Heart right ventricle (tissue), 16 donors: ENCODE data around the gene CLPTM1L. TPM values are rescaled to one million over a fixed set of nuclear protein-coding genes. Genes with fewer than 3 reads are reported as not detected.

Experiments used
- ATAC-seq, 8 donors: fragments of 200-7000 bp; cut with Tn5 transposase; one replicate each; pipeline ENCODE4 v1.9.1; 2020; ENCODE audit warnings: mild to moderate bottlenecking in 8 of 8, moderate library complexity in 8 of 8, moderate number of reproducible peaks in 1 of 8
- DNase-seq, 2 donors: peaks; one replicate each; pipeline ENCODE4 v3.0.0-alpha.2; 2020
- H3K27ac ChIP-seq, 10 donors: fragments of 200-600 bp; sonication (generic) in 2 of 10; one replicate each; pipeline versions ENCODE4 v1.5.0 to v1.8.0; 2020 to 2022; ENCODE audit warnings: mild to moderate bottlenecking in 3 of 10
- H3K27me3 ChIP-seq, 7 donors: fragments of 200-600 bp; one replicate each; pipeline ENCODE4 v1.8.0; 2021 to 2022; ENCODE audit warnings: mild to moderate bottlenecking in 2 of 7
- H3K36me3 ChIP-seq, 9 donors: fragments of 200-600 bp; sonication (generic) in 1 of 9; one replicate each; pipeline versions ENCODE4 v1.5.0 to v1.8.0; 2020 to 2022; ENCODE audit warnings: mild to moderate bottlenecking in 2 of 9
- H3K4me1 ChIP-seq, 9 donors: fragments of 200-600 bp; sonication (generic) in 1 of 9; one replicate each; pipeline versions ENCODE4 v1.5.0 to v1.8.0; 2020 to 2022; ENCODE audit warnings: mild to moderate bottlenecking in 4 of 9
- H3K4me3 ChIP-seq, 10 donors: fragments of 200-600 bp; sonication (generic) in 2 of 10; one replicate each; pipeline versions ENCODE4 v1.5.0 to v1.8.0; 2020 to 2022; ENCODE audit warnings: mild to moderate bottlenecking in 7 of 10, moderate library complexity in 2 of 10
- H3K9me3 ChIP-seq, 11 donors: fragments of 200-600 bp in 10 of 11; sonication (generic) in 2 of 11; one replicate each; pipeline versions ENCODE4 v1.5.0 to v1.8.0; 2013 to 2022; ENCODE audit warnings: mild to moderate bottlenecking in 2 of 11, control low read depth in 1 of 11, moderate library complexity in 1 of 11
- CTCF ChIP-seq, 9 donors: fragments of 200-600 bp; sonication (generic) in 2 of 9; IDR thresholded peaks; one replicate each; pipeline versions ENCODE4 v1.5.0 to v1.8.0; 2021 to 2022; ENCODE audit warnings: antibody characterized with exemption in 9 of 9, mild to moderate bottlenecking in 5 of 9, moderate library complexity in 1 of 9
- WGBS, 2 donors: extraction: QIAGEN DNeasy Blood & Tissue Kit; methylation state at CpG; one replicate each; pipeline ENCODE4 v1.1.7; 2013; ENCODE audit warnings: inconsistent platforms in 1 of 2; 5-methylcytosine and 5-hydroxymethylcytosine counted together
- intact Hi-C, 10 donors: fragments of 100-400 bp; cut with DNase I; formaldehyde crosslinking; loops; one replicate each; pipeline versions ENCODE4 v1.11.1 to v1.14.2; 2022
- polyA plus RNA-seq, 2 donors: library from polyadenylated mRNA; stranded (reverse); fragments of 200-250 nt; gene quantifications; one replicate each; pipeline ENCODE4 v1.2.3, GENCODE V29; 2013
- total RNA-seq, 10 donors: library from RNA; stranded (reverse); fragmentation: NEBNext Ultra II Directional in 3 of 10; extraction: Animal tissue kit (Norgen Biotek cat#: 25700) in 3 of 10; gene quantifications; one replicate each; pipeline versions ENCODE4 v1.2.1 to v1.2.4, GENCODE V29; 2021 to 2023
- donor health status: Arrhythmogenic right ventricular cardiomyopathy.
- donor health status: ischemic (EF 13 %, LVEDD 7.1; RV severe dilation, severe dysfunction).
- donor health status: healthy with polysubstance abuse.
- donor health status: DM: no; HTN: yes; CAD: no.
- donor health status: DM: no; HTN: no; CAD: no.
- donor health status: ischemic (EF 25% LVEDD 6.9; RV normal size, moderate dysfunction).
- donor health status: ischemic (EF 25% LVEDD 5.7; RV mildly dilated, moderate dysfunction).
- donor health status: healthy.
- donor health status: DM: yes; HTN: yes; CAD: no.
- donor health status: Ischemic cardiomyopathy.
- donor health status: ischemic (EF 35%, LVEDD 5.7; RV mildly dilated, moderate dysfunction).
- donor health status: nonischemic (EF 11% LVEDD 7.7; RV severe dilation, severe dysfunction).
- donor health status: DM: yes; HTN: yes; CAD: no.
- donor health status: PGD.
- donor health status: ischemic (EF 29% LVEDD 5.4; RV normal size, mild dysfunction).
- donor health status: nonischemic (EF 23%, LVEDD 6.1; RV moderate dilation, normal function).

The CLPTM1L gene
- total and polyA plus RNA-seq, 12 donors: 21.5 to 78.0 (median 32.5) TPM

DNA sequence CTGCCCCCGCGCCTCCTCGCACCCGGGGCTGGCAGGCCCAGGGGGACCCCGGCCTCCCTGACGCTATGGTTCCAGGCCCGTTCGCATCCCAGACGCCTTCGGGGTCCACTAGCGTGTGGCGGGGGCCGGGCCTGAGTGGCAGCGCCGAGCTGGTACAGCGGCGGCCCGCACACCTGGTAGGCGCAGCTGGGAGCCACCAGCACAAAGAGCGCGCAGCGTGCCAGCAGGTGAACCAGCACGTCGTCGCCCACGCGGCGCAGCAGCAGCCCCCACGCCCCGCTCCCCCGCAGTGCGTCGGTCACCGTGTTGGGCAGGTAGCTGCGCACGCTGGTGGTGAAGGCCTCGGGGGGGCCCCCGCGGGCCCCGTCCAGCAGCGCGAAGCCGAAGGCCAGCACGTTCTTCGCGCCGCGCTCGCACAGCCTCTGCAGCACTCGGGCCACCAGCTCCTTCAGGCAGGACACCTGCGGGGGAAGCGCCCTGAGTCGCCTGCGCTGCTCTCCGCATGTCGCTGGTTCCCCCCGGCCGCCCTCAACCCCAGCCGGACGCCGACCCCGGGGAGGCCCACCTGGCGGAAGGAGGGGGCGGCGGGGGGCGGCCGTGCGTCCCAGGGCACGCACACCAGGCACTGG is 50.6 kb downstream of the CLPTM1L start:
- peak in 1 of 8 donors; percentile 31 for ATAC-seq
- intact Hi-C loops: no loop called here
- TF ChIP-seq CTCF (IDR thresholded peaks at IDR 0.05): no peak
- peaks cover 0 to 6% (median 0%) of the 10 kb centered on the region in 9 donors for H3K4me1 ChIP-seq
- no peak for DNase-seq
- no peak overlapping the region for H3K4me3 ChIP-seq
- H3K27ac ChIP-seq: no peak overlapping the region
- H3K9me3 ChIP-seq: no peaks in the 10 kb centered on the region
- no peaks in the 10 kb centered on the region for H3K36me3 ChIP-seq
- peaks cover 0 to 69% (median 51%) of the 10 kb centered on the region in 7 donors for H3K27me3 ChIP-seq
- 26 to 29% methylated on average over 69 of the region's 69 CpGs for WGBS, 2 donors

GRCh38 chr5:1293416-1294205 is 51.3 kb downstream of the CLPTM1L start:
- H3K4me3 ChIP-seq: no peak overlapping the region
- DNase-seq: no peak
- WGBS, 2 donors: 91 to 92% methylated on average over 59 to 60 of the region's 60 CpGs
- peak in 1 of 8 donors; percentile 39 for ATAC-seq
- no peak overlapping the region for H3K27ac ChIP-seq
- peaks cover 0 to 6% (median 0%) of the 10 kb centered on the region in 9 donors for H3K4me1 ChIP-seq
- no peaks in the 10 kb centered on the region for H3K36me3 ChIP-seq
- H3K27me3 ChIP-seq: peaks cover 0 to 68% (median 51%) of the 10 kb centered on the region in 7 donors
- H3K9me3 ChIP-seq: peaks cover 0 to 1% (median 0%) of the 10 kb centered on the region in 11 donors
- TF ChIP-seq CTCF (IDR thresholded peaks at IDR 0.05): no peak
- intact Hi-C loops: no loop called here

GRCh38 chr5:1292846-1293415 is 52.0 kb downstream of the CLPTM1L start:
- DNase-seq (no peak), ATAC-seq (no peak)
- Histone ChIP-seq H3K9me3 (peaks cover 0 to 8% (median 0%) of the 10 kb centered on the region in 11 donors), H3K4me1 (peaks cover 0 to 6% (median 0%) of the 10 kb centered on the region in 9 donors), H3K36me3 (no peaks in the 10 kb centered on the region), H3K4me3 (no peak overlapping the region), H3K27ac (no peak overlapping the region), H3K27me3 (peaks cover 0 to 64% (median 51%) of the 10 kb centered on the region in 7 donors)
- 84 to 91% methylated on average over 30 of the region's 30 CpGs for WGBS, 2 donors
- intact Hi-C loops: no loop called here
- no peak for TF ChIP-seq CTCF (IDR thresholded peaks at IDR 0.05)

DNA sequence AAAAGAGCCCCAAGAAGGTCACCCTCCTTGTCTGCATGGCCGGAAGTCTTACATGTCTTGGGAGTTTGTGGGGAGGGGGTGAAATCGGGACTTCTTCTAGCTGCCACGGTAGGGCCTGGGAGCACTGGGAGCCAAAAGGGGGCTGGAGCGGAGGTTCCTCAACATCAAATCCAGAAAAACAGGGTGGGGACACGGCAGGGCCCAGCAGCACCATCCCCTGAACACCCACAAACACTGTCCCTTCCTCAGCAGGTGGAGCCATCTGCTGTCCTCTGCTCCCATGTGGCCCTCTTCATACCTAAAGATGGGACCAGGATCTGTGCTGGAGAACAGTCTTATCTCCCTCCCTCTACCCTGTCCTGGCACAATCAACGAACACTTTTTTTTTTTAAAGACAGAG is 52.8 kb downstream of the CLPTM1L start:
- TF ChIP-seq CTCF (IDR thresholded peaks at IDR 0.05): no peak
- DNase-seq (no peak), ATAC-seq (no peak)
- Histone ChIP-seq H3K9me3 (peaks cover 0 to 11% (median 0%) of the 10 kb centered on the region in 11 donors), H3K4me1 (peaks cover 0 to 6% (median 0%) of the 10 kb centered on the region in 9 donors), H3K27ac (no peak overlapping the region), H3K27me3 (peaks cover 0 to 56% (median 51%) of the 10 kb centered on the region in 7 donors), H3K4me3 (no peak overlapping the region), H3K36me3 (no peaks in the 10 kb centered on the region)
- intact Hi-C loops: no loop called here
- WGBS, 2 donors: 66 to 73% methylated on average over 6 of the region's 6 CpGs
